Transverse colon (tissue), 4 donors: Measurements from ENCODE around the gene UBAC2.

ENCODE experiments used
- EP300 ChIP-seq: sonication (generic); formaldehyde crosslinking; IDR thresholded peaks from one replicate; pipeline ENCODE4 v1.6.1; 2017; ENCODE audit warnings: antibody characterized with exemption, low read depth
- POLR2A ChIP-seq: fragments of 450-650 bp; IDR thresholded peaks from one replicate; pipeline ENCODE4 v1.6.1; 2016; ENCODE audit warnings: antibody characterized with exemption, mild to moderate bottlenecking, moderate library complexity
- POLR2AphosphoS5 ChIP-seq, 3 donors: sonication (generic); formaldehyde crosslinking; IDR thresholded peaks; one replicate each; pipeline ENCODE4 v1.6.1; 2016; ENCODE audit warnings: antibody characterized with exemption in 3 of 3
- TF ChIP-seq, protein P1 (sequence below), 5 experiments: fragments of 200-600 bp in 3 of 5; fragments of 450-650 bp in 2 of 5; sonication (generic) in 3 of 5; IDR thresholded peaks; 1 replicate in 2 of 5; 2 replicates in 3 of 5; pipeline ENCODE4 v1.5.1; 2016 to 2017; ENCODE audit warnings: antibody characterized with exemption in 5 of 5, inconsistent platforms in 3 of 5, mild to moderate bottlenecking in 2 of 5, moderate library complexity in 1 of 5

DNA sequence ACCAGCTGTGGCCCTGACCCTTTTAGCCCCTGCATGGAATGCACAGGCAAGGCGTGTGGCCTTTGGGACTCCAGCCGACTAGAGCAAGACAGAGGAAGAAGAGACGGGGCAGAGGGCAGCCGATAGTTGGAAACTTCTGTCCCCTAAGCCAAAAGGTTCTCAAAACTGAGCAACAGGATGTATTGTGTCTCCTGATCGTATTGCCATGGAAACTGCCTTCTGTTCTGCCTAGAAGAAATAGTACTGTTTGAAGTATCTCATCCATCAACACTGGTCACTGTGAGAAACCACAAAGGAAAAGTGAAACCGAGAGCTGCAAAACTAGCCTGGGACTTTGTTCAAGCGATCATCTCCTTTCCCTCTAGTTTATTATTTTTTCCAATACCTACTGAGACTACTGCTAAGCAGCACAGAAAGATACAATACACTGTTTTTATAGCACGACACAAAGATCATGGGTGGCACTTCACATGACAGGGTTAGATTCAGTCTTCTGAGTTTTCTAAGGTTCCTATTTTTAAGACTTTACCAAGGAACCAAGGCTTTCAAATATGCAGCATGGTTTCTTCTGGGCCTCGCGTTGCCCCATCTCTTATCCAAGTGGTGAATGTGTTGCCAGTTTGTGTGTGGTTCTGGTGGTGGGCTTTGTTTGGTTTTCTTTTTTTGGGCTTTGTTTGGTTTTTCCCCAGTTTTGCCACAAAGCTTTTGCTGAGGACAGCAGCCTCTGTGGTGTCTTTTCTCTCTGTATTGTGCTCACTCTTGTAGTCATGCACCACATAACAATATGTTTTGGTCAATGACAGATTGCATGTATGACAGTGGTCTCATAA lies 155.8 kb downstream of the UBAC2 start:
- TF ChIP-seq, protein P1, sequence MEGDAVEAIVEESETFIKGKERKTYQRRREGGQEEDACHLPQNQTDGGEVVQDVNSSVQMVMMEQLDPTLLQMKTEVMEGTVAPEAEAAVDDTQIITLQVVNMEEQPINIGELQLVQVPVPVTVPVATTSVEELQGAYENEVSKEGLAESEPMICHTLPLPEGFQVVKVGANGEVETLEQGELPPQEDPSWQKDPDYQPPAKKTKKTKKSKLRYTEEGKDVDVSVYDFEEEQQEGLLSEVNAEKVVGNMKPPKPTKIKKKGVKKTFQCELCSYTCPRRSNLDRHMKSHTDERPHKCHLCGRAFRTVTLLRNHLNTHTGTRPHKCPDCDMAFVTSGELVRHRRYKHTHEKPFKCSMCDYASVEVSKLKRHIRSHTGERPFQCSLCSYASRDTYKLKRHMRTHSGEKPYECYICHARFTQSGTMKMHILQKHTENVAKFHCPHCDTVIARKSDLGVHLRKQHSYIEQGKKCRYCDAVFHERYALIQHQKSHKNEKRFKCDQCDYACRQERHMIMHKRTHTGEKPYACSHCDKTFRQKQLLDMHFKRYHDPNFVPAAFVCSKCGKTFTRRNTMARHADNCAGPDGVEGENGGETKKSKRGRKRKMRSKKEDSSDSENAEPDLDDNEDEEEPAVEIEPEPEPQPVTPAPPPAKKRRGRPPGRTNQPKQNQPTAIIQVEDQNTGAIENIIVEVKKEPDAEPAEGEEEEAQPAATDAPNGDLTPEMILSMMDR (IDR thresholded peaks at IDR 0.05), result no peak
- TF ChIP-seq POLR2AphosphoS5 (IDR thresholded peaks at IDR 0.05), result peak in 1 of 3 donors; percentile 67
- no peak for TF ChIP-seq EP300
- TF ChIP-seq POLR2A, result peak; percentile 38
